Gastrocnemius medialis (tissue), 4 donors: Measurements from ENCODE around the gene ALG3. TPM values are rescaled to one million over a fixed set of nuclear protein-coding genes. Genes with fewer than 3 reads are reported as not detected.

Experiments
- ATAC-seq, 2 donors: fragments of 150-250 bp; one replicate each; pipeline ENCODE4 v1.9.1; 2016
- DNase-seq, 2 donors: peaks; one replicate each; pipeline ENCODE4 v3.0.0-alpha.2; 2019
- H3K27ac ChIP-seq, 4 donors: fragments of 200-600 bp; sonication (generic); 1 replicate in 1 of 4; 2 replicates in 3 of 4; pipeline ENCODE4 v1.5.1; 2016 to 2018; ENCODE audit warnings: mild to moderate bottlenecking in 2 of 4, moderate library complexity in 1 of 4
- H3K27me3 ChIP-seq, 3 donors: fragments of 200-600 bp; sonication (generic) in 2 of 3; 1 replicate in 1 of 3; 2 replicates in 2 of 3; pipeline versions ENCODE4 v1.5.1 to v1.6.0; 2016 to 2019; ENCODE audit warnings: mild to moderate bottlenecking in 1 of 3, moderate library complexity in 1 of 3
- H3K36me3 ChIP-seq, 2 donors: fragments of 200-600 bp; sonication (generic) in 1 of 2; one replicate each; pipeline ENCODE4 v1.5.1; 2017 to 2018
- H3K4me1 ChIP-seq, 2 donors: fragments of 200-600 bp; sonication (generic) in 1 of 2; one replicate each; pipeline ENCODE4 v1.5.1; 2016 to 2017; ENCODE audit warnings: mild to moderate bottlenecking in 2 of 2
- H3K4me3 ChIP-seq, 4 donors: fragments of 200-600 bp; sonication (generic) in 3 of 4; 1 replicate in 1 of 4; 2 replicates in 3 of 4; pipeline ENCODE4 v1.5.1; 2016 to 2019; ENCODE audit warnings: mild to moderate bottlenecking in 2 of 4
- H3K9me3 ChIP-seq, 3 donors: fragments of 200-600 bp; sonication (generic) in 2 of 3; 1 replicate in 1 of 3; 2 replicates in 2 of 3; pipeline ENCODE4 v1.5.1; 2016 to 2019
- POLR2A ChIP-seq, 2 donors: fragments of 450-650 bp; IDR thresholded peaks; one replicate each; pipeline ENCODE4 v1.6.1; 2017; ENCODE audit warnings: antibody characterized with exemption in 2 of 2, mild to moderate bottlenecking in 2 of 2, moderate library complexity in 2 of 2
- in situ Hi-C, 4 donors: fragments of 200-750 bp; cut with MboI; loops; one replicate each; pipeline versions ENCODE4 v1.15.0 to v1.8.0; 2017; ENCODE audit warnings: low sequenced_read_pairs in 4 of 4
- intact Hi-C: fragments of 100-400 bp; cut with DNase I; formaldehyde crosslinking; loops from one replicate; pipeline ENCODE4 v1.15.1; 2023; ENCODE audit warnings: low total_unique reads
- total RNA-seq, 4 donors: library from RNA; depleted of rRNA; stranded (reverse); fragments of >200 nt; gene quantifications; one replicate each; pipeline versions ENCODE4 v1.1.0 to v1.2.3, GENCODE V29; 2016
- TF ChIP-seq, protein P1 (sequence below), 5 experiments: fragments of 450-650 bp in 3 of 5; fragments of 200-600 bp in 2 of 5; sonication (generic) in 2 of 5; IDR thresholded peaks in 4 of 5; conservative IDR thresholded peaks in 1 of 5; 1 replicate in 4 of 5; 2 replicates in 1 of 5; pipeline ENCODE4 v1.5.1; 2016 to 2019; ENCODE audit warnings: antibody characterized with exemption in 5 of 5, mild to moderate bottlenecking in 3 of 5, moderate library complexity in 3 of 5

Gene ALG3
- total RNA-seq, 4 donors from 2014 or later = 35.0 to 58.1 (median 50.1) TPM

DNA sequence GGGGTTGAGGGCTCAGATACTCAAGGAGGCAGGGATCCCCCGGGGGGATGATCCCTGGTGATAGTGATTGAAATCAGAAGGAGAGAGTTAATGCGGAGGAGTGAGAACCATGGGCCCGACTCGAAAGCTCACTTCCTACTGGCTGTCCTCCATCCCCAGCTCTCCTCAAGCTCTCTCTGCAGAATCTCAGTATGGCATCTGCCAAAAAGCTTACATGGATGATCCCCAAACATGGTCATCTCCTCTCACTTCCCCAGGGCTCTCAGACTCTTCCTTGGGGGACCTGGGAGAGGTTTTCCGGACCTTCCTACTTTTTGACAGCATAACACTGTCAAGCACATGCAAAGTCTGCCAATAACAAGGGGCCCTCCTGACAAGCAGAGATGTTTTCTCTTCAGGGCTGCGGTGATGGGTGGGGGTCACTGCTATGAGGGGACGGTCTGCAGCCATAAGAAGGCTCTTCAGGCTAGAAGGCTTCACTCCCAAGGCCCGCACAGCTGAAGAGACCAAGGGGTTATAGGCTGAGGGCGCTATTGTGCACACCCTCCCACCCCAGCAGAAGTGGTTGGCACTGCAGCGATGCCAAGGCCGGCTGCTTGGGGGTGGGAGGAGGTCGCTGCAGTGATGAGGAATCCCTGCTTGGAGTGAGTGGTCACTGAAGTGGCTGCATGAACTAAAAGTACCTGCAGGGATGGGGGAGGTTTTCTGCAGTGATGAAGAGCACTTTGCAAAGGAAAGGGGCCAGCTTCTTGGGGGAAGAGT lies 20.2 kb downstream of the ALG3 start:
- ATAC-seq = no peak
- peaks cover 4 to 9% of the 10 kb centered on the region in 2 donors for H3K4me1 ChIP-seq
- peak overlapping the region in 2 of 4 donors; percentile 49 to 55 for H3K4me3 ChIP-seq
- H3K27ac ChIP-seq = no peak overlapping the region
- in situ Hi-C loops = loop anchor here in 2 of 4 donors (25.0 kb wide), 2 partner anchors 91 to 341 kb away; partner anchors contain the start of genes EIF2B5 (in 1 of the 2) and PARL (in 1 of the 2)
- intact Hi-C loops = loop anchor here (2.0 to 5.0 kb wide), 2 partner anchors 22 to 59 kb away; no protein-coding TSS in a partner anchor
- no peak for DNase-seq
- H3K9me3 ChIP-seq = no peaks in the 10 kb centered on the region
- TF ChIP-seq, protein P1, sequence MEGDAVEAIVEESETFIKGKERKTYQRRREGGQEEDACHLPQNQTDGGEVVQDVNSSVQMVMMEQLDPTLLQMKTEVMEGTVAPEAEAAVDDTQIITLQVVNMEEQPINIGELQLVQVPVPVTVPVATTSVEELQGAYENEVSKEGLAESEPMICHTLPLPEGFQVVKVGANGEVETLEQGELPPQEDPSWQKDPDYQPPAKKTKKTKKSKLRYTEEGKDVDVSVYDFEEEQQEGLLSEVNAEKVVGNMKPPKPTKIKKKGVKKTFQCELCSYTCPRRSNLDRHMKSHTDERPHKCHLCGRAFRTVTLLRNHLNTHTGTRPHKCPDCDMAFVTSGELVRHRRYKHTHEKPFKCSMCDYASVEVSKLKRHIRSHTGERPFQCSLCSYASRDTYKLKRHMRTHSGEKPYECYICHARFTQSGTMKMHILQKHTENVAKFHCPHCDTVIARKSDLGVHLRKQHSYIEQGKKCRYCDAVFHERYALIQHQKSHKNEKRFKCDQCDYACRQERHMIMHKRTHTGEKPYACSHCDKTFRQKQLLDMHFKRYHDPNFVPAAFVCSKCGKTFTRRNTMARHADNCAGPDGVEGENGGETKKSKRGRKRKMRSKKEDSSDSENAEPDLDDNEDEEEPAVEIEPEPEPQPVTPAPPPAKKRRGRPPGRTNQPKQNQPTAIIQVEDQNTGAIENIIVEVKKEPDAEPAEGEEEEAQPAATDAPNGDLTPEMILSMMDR (IDR thresholded peaks at IDR 0.05 in 4 of 5, conservative IDR thresholded peaks at IDR 0.05 in 1 of 5) = no peak
- no peak for TF ChIP-seq POLR2A (IDR thresholded peaks at IDR 0.05)
- H3K36me3 ChIP-seq = no peaks in the 10 kb centered on the region
- H3K27me3 ChIP-seq = peaks cover 33 to 45% (median 36%) of the 10 kb centered on the region in 3 donors

DNA sequence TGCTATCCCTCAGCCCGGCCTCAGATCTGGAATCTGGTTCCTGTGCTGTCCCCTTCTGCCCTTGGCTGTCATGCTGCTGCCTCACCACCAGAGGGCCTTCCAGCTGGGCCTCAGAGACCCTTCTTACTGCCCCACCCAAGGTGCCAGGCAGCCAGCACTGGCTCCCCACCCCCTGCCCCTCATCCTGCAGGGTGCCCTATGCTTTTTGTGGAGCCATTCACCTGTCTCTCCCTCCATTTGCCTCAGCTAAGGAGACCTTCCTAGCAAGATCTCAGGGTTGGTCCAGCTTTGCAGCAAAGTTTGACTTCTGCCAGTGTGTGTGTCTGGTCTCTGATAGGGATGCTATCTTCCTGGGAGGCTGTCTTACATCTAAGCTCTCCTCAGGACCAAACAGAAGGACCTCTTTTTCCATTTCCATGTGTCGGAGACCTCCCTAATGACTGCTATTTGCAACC lies 21.3 kb downstream of the ALG3 start:
- H3K4me1 ChIP-seq = peaks cover 4 to 9% of the 10 kb centered on the region in 2 donors
- no peak overlapping the region for H3K27ac ChIP-seq
- TF ChIP-seq, protein P1 (IDR thresholded peaks at IDR 0.05 in 4 of 5, conservative IDR thresholded peaks at IDR 0.05 in 1 of 5) = peak; percentile 57 to 79 (median 68)
- TF ChIP-seq POLR2A (IDR thresholded peaks at IDR 0.05) = no peak
- intact Hi-C loops = loop anchor here (5.0 kb wide), 1 partner anchor 60 kb away; no protein-coding TSS in a partner anchor
- DNase-seq (no peak), ATAC-seq (peak; percentile 25 to 54)
- peaks cover 33 to 43% (median 36%) of the 10 kb centered on the region in 3 donors for H3K27me3 ChIP-seq
- no peaks in the 10 kb centered on the region for H3K9me3 ChIP-seq
- H3K4me3 ChIP-seq = no peak overlapping the region
- H3K36me3 ChIP-seq = no peaks in the 10 kb centered on the region
- in situ Hi-C loops = loop anchor here in 2 of 4 donors (25.0 kb wide), 2 partner anchors 90 to 340 kb away; partner anchors contain the start of genes EIF2B5 (in 1 of the 2) and PARL (in 1 of the 2)

DNA sequence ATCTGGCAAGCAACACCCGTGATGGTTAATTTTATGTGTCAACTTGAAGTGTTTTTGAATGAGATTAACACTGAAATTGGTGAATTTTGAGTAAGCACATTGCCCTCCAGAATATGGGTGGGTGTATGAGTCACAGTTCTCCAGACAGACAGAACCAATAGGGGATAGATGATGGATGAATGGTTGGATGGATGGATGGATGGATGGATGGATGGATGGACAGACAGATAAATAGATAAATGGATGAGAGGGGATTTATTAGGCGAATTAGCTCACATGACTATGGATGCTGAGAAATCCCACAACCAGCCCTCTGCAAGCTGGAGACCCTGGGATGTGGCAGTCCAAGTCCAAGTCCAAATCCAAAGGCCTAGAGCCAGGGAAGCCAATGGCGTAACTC lies 24.8 kb downstream of the ALG3 start:
- ATAC-seq (no peak), DNase-seq (no peak)
- Histone ChIP-seq H3K27ac (no peak overlapping the region), H3K4me1 (no peaks in the 10 kb centered on the region), H3K27me3 (peaks cover 6 to 16% (median 10%) of the 10 kb centered on the region in 3 donors), H3K36me3 (no peaks in the 10 kb centered on the region), H3K4me3 (no peak overlapping the region), H3K9me3 (no peaks in the 10 kb centered on the region)
- no peak for TF ChIP-seq POLR2A (IDR thresholded peaks at IDR 0.05)
- TF ChIP-seq, protein P1 (IDR thresholded peaks at IDR 0.05 in 4 of 5, conservative IDR thresholded peaks at IDR 0.05 in 1 of 5) = no peak
- intact Hi-C loops = no loop called here
- in situ Hi-C loops = no loop called here

DNA sequence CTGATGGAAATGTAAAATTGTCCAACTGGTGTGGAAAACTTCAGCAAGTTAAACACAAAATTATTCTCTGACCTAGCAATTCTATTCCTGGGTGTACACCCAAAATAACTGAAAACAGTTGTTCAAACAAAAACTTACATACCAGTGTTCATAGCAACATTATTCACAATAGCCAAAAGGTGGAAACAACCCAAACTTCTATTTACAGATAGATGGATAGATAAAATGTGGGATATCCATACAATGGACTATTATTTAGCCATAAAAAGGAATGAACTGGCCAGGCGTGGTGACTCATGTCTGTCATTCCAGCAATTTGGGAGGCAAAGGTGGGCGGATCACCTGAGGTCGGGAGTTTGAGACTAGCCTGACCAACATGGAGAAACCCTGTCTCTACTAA lies 26.2 kb downstream of the ALG3 start:
- intact Hi-C loops = no loop called here
- DNase-seq = no peak
- ATAC-seq = no peak
- no peak for TF ChIP-seq POLR2A (IDR thresholded peaks at IDR 0.05)
- TF ChIP-seq, protein P1 (IDR thresholded peaks at IDR 0.05 in 4 of 5, conservative IDR thresholded peaks at IDR 0.05 in 1 of 5) = no peak
- Histone ChIP-seq H3K27me3 (peaks cover 0 to 7% (median 3%) of the 10 kb centered on the region in 3 donors), H3K4me1 (no peaks in the 10 kb centered on the region), H3K36me3 (no peaks in the 10 kb centered on the region), H3K27ac (no peak overlapping the region), H3K4me3 (no peak overlapping the region), H3K9me3 (no peaks in the 10 kb centered on the region)
- in situ Hi-C loops = no loop called here
